Measurements from ENCODE around the gene SRC. TPM values are rescaled to one million over a fixed set of nuclear protein-coding genes. Genes with fewer than 3 reads are reported as not detected.

Gene SRC
- total and polyA plus RNA-seq, 7 donors = 0.86 to 3.0 (median 1.3) TPM

DNA sequence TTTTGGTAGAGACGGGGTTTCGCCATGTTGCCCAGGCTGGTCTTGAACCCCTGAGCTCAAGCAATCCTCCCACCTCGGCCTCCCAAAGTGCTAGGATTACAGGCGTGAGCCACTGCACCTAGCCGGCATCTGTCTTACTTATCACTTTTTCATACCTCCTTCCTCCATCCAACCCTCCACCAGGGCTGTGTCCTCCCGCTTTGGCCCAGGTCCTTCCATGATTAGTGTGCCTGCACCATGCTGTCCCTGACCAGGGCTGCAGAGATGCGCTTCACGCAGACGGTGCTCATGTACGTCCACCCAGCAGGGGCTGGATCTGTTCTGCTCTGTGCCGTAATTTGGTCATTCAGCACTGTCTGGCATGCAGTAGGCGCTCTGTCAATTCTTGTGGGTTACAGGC, 85.8 kb downstream of the SRC start:
- Histone ChIP-seq H3K4me3 (no peak overlapping the region), H3K27ac (no peak overlapping the region), H3K9me3 (no peaks in the 10 kb centered on the region), H3K27me3 (ENCODE audit: insufficient read depth in 3 of 3, low read length in 2 of 3) (peaks cover 0 to 37% (median 5%) of the 10 kb centered on the region in 3 donors), H3K4me1 (no peaks in the 10 kb centered on the region), H3K36me3 (ENCODE audit: insufficient read depth in 1 of 2, low read depth in 1 of 2) (no peaks in the 10 kb centered on the region)
- DNase-seq (no peak), ATAC-seq (no peak)
- TF ChIP-seq, protein P1, sequence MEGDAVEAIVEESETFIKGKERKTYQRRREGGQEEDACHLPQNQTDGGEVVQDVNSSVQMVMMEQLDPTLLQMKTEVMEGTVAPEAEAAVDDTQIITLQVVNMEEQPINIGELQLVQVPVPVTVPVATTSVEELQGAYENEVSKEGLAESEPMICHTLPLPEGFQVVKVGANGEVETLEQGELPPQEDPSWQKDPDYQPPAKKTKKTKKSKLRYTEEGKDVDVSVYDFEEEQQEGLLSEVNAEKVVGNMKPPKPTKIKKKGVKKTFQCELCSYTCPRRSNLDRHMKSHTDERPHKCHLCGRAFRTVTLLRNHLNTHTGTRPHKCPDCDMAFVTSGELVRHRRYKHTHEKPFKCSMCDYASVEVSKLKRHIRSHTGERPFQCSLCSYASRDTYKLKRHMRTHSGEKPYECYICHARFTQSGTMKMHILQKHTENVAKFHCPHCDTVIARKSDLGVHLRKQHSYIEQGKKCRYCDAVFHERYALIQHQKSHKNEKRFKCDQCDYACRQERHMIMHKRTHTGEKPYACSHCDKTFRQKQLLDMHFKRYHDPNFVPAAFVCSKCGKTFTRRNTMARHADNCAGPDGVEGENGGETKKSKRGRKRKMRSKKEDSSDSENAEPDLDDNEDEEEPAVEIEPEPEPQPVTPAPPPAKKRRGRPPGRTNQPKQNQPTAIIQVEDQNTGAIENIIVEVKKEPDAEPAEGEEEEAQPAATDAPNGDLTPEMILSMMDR (IDR thresholded peaks at IDR 0.05) = no peak
- intact Hi-C loops (cut with DNase I) = no loop called here
- WGBS, 3 donors = 87 to 92% (median 89%) methylated on average over 12 of the region's 12 CpGs

DNA sequence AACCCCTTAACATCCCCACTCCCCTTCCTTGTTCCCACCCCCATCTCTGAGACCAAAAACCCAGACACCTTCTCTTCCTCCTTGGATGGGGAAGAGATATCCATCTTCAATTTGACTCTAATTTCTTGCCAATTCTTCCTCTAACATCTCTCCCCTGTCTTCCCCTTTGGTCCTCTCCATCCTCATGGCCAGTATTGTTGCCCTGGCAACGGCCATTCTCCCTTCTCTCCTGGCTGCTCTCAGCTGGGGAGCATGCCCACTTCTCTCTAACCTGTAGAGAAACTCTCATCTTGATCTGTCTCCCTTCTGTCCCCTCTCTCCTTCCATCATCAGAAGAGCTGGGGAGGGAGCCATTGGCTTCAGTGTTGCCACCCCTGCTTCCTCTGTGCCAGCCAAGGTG, 86.7 kb downstream of the SRC start:
- 64 to 85% (median 83%) methylated on average over 1 of the region's 1 CpG for WGBS, 3 donors
- TF ChIP-seq, protein P1 (IDR thresholded peaks at IDR 0.05) = no peak
- Histone ChIP-seq H3K27me3 (ENCODE audit: insufficient read depth in 3 of 3, low read length in 2 of 3) (peaks cover 0 to 29% (median 5%) of the 10 kb centered on the region in 3 donors), H3K9me3 (no peaks in the 10 kb centered on the region), H3K36me3 (ENCODE audit: insufficient read depth in 1 of 2, low read depth in 1 of 2) (no peaks in the 10 kb centered on the region), H3K27ac (no peak overlapping the region), H3K4me3 (no peak overlapping the region), H3K4me1 (no peaks in the 10 kb centered on the region)
- ATAC-seq (no peak), DNase-seq (no peak)
- intact Hi-C loops (cut with DNase I) = no loop called here

DNA sequence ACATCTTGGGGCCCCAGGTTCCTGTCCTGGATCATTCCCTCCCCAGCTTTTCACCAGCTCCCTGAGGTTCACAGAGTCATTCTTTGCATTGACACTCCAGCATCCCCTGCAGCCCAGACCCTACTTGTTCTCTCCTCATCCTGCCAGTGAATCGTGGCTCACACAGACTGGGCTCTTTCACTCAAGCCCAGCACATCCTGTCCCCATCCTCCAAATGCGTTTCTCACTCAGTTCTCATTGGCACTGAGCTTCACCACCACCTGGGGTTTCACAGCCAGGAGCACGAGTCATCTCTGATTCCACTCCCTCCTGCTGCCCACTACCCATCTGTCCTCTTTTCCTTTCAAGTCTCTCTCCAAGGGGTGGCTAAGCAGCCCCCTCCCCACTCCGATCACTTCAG, 89.7 kb downstream of the SRC start:
- intact Hi-C loops (cut with DNase I) = no loop called here
- WGBS, 3 donors = 52 to 54% (median 52%) methylated on average over 4 of the region's 4 CpGs
- no peaks in the 10 kb centered on the region for H3K9me3 ChIP-seq
- peaks cover 0 to 13% (median 3%) of the 10 kb centered on the region in 3 donors for H3K27me3 ChIP-seq (ENCODE audit: insufficient read depth in 3 of 3, low read length in 2 of 3)
- H3K27ac ChIP-seq = no peak overlapping the region
- H3K4me1 ChIP-seq = no peaks in the 10 kb centered on the region
- no peak for ATAC-seq
- no peaks in the 10 kb centered on the region for H3K36me3 ChIP-seq (ENCODE audit: insufficient read depth in 1 of 2, low read depth in 1 of 2)
- DNase-seq = no peak
- no peak overlapping the region for H3K4me3 ChIP-seq
- TF ChIP-seq, protein P1 (IDR thresholded peaks at IDR 0.05) = no peak

DNA sequence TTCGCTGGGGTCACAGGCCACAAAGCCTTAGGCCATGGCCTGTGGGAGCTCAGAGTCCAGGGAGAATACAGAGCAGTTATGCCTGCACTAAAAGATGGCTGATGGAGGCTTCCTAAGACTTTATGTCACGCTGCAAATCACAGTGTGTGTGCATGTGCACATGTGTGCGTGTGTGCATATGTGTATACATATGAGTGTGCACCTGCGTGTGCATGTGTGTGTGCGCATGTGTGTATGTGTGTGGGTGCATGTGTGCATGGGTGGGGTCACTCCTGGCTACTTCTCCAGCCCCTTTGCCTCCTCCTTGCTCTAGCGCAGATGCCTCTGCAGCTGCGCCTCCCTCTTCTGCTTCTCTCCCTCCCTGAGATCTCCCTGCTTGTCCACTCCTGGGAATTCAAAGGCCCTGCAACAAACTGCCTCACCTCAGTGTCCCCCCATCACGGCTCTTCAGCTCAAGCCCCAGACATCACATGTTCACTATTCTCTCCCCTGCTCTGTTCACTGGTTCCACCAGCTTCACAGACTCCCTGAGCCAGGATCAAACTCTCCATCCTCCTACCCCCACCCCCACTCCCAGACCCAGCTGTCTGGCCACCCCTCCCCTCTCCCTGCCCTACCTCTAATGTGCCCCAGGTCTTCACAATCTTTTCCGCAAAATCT, 90.7 kb downstream of the SRC start:
- no peak overlapping the region for H3K27ac ChIP-seq
- 87 to 88% (median 88%) methylated on average over 9 of the region's 9 CpGs for WGBS, 3 donors
- H3K36me3 ChIP-seq (ENCODE audit: insufficient read depth in 1 of 2, low read depth in 1 of 2) = no peaks in the 10 kb centered on the region
- ATAC-seq (no peak), DNase-seq (no peak)
- H3K27me3 ChIP-seq (ENCODE audit: insufficient read depth in 3 of 3, low read length in 2 of 3) = peaks cover 0 to 7% (median 0%) of the 10 kb centered on the region in 3 donors
- TF ChIP-seq, protein P1 (IDR thresholded peaks at IDR 0.05) = no peak
- no peaks in the 10 kb centered on the region for H3K4me1 ChIP-seq
- H3K9me3 ChIP-seq = no peaks in the 10 kb centered on the region
- no peak overlapping the region for H3K4me3 ChIP-seq
- intact Hi-C loops (cut with DNase I) = no loop called here

DNA sequence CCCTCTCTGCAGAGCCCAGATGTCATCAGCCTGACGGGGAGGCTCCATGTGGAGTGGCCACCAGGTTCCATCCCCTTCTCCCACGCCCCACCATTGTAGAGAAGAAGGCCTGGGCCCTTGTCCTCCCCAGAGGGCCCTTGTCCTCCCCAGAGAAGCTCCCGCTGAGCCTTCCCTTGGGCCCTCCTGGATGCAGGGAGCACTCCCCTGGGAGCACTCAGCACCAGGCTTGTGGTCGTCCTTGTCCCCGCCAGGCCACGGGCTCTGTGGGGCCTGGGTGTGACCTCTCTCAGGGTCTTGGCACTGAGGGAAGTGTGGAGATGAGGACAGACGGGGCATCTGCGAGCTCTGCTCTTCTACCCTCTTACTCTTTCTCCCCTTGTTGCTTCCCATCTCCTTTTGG, 91.7 kb downstream of the SRC start:
- Histone ChIP-seq H3K4me1 (no peaks in the 10 kb centered on the region), H3K4me3 (no peak overlapping the region), H3K36me3 (ENCODE audit: insufficient read depth in 1 of 2, low read depth in 1 of 2) (no peaks in the 10 kb centered on the region), H3K9me3 (no peaks in the 10 kb centered on the region), H3K27ac (no peak overlapping the region), H3K27me3 (ENCODE audit: insufficient read depth in 3 of 3, low read length in 2 of 3) (peaks cover 0 to 4% (median 0%) of the 10 kb centered on the region in 3 donors)
- TF ChIP-seq, protein P1 (IDR thresholded peaks at IDR 0.05) = no peak
- intact Hi-C loops (cut with DNase I) = no loop called here
- ATAC-seq = no peak
- WGBS, 3 donors = 89 to 90% (median 90%) methylated on average over 8 of the region's 8 CpGs
- no peak for DNase-seq

All from psoas muscle (tissue), 8 donors.